Activated naive CD4-positive, alpha-beta T cell treated with anti-CD3 and anti-CD28 coated beads for 36 hours (primary cell): ENCODE measurements around the gene BACE2. TPM values are rescaled to one million over a fixed set of nuclear protein-coding genes. Genes with fewer than 3 reads are reported as not detected.
A peak's percentile ranks its signal among the peaks of the same experiment; 100 is the strongest.

Experiments used
- CTCF ChIA-PET: fragments of 350-600 bp; sonication (Branson Sonifier 250); formaldehyde crosslinking; loops from one replicate; lab custom pipeline; 2021; ENCODE audit warnings: antibody characterized with exemption; lab: Charles Lee
- DNase-seq: peaks from one replicate; pipeline ENCODE4 v3.0.0-alpha.2; 2020
- H3K27ac Mint-ChIP-seq: one replicate; pipeline ENCODE4 v1.8.0; 2021; ENCODE audit warnings: mild to moderate bottlenecking, mixed read lengths
- H3K27me3 Mint-ChIP-seq: one replicate; pipeline ENCODE4 v1.8.0; 2021; ENCODE audit warnings: low read depth, mixed read lengths
- H3K36me3 Mint-ChIP-seq: one replicate; pipeline ENCODE4 v1.8.0; 2021; ENCODE audit warnings: low read depth, mixed read lengths
- H3K4me1 Mint-ChIP-seq: one replicate; pipeline ENCODE4 v1.8.0; 2021; ENCODE audit warnings: low read depth, mixed read lengths
- H3K4me3 Mint-ChIP-seq: one replicate; pipeline ENCODE4 v1.8.0; 2021; ENCODE audit warnings: mild to moderate bottlenecking, moderate library complexity, mixed read lengths
- H3K9me3 Mint-ChIP-seq: one replicate; pipeline ENCODE4 v1.8.0; 2021; ENCODE audit warnings: mixed read lengths
- intact Hi-C: fragments of 100-400 bp; cut with micrococcal nuclease; formaldehyde crosslinking; loops from one replicate; pipeline ENCODE4 v1.15.1; 2023
- total RNA-seq, 2 experiments: library from RNA; stranded (reverse); gene quantifications; one replicate each; pipeline ENCODE4 v1.2.3, GENCODE V29; 2021

The BACE2 gene
- total RNA-seq, 2 experiments from 2014 or later, result 0.17 to 0.89 TPM

GRCh38 chr21:41153443-41153842 lies 14.5 kb upstream of the BACE2 start:
- peaks cover 12% of the 10 kb centered on the region for H3K27me3 Mint-ChIP-seq
- intact Hi-C loops, result no loop called here
- peaks cover 5% of the 10 kb centered on the region for H3K36me3 Mint-ChIP-seq
- CTCF ChIA-PET, result no interaction called here
- no peak overlapping the region for H3K27ac Mint-ChIP-seq
- H3K4me1 Mint-ChIP-seq, result no peaks in the 10 kb centered on the region
- peaks cover 3% of the 10 kb centered on the region for H3K9me3 Mint-ChIP-seq
- no peak overlapping the region for H3K4me3 Mint-ChIP-seq
- DNase-seq, result no peak

GRCh38 chr21:41156142-41156541 lies 11.8 kb upstream of the BACE2 start:
- Mint-ChIP-seq H3K36me3 (peaks cover 5% of the 10 kb centered on the region), H3K27ac (no peak overlapping the region), H3K4me1 (no peaks in the 10 kb centered on the region), H3K27me3 (peaks cover 11% of the 10 kb centered on the region), H3K4me3 (no peak overlapping the region), H3K9me3 (peaks cover 6% of the 10 kb centered on the region)
- no peak for DNase-seq
- intact Hi-C loops, result no loop called here
- CTCF ChIA-PET, result interaction anchor here (0.6 kb wide), 1 partner anchor 222 kb away, joined by 3 read pairs; no protein-coding TSS in a partner anchor

GRCh38 chr21:41158026-41158425 lies 9.9 kb upstream of the BACE2 start:
- no peak overlapping the region for H3K27ac Mint-ChIP-seq
- H3K27me3 Mint-ChIP-seq, result peaks cover 18% of the 10 kb centered on the region
- peaks cover 6% of the 10 kb centered on the region for H3K9me3 Mint-ChIP-seq
- intact Hi-C loops, result no loop called here
- H3K36me3 Mint-ChIP-seq, result peaks cover 2% of the 10 kb centered on the region
- H3K4me1 Mint-ChIP-seq, result no peaks in the 10 kb centered on the region
- H3K4me3 Mint-ChIP-seq, result no peak overlapping the region
- DNase-seq, result no peak
- CTCF ChIA-PET, result no interaction called here

GRCh38 chr21:41160036-41160435 lies 7.9 kb upstream of the BACE2 start:
- Mint-ChIP-seq H3K4me1 (no peaks in the 10 kb centered on the region), H3K4me3 (no peak overlapping the region), H3K27ac (no peak overlapping the region), H3K27me3 (peaks cover 12% of the 10 kb centered on the region), H3K9me3 (peaks cover 6% of the 10 kb centered on the region), H3K36me3 (no peaks in the 10 kb centered on the region)
- intact Hi-C loops, result no loop called here
- CTCF ChIA-PET, result no interaction called here
- no peak for DNase-seq

GRCh38 chr21:41161428-41161827 lies 6.5 kb upstream of the BACE2 start:
- peaks cover 6% of the 10 kb centered on the region for H3K9me3 Mint-ChIP-seq
- H3K36me3 Mint-ChIP-seq, result no peaks in the 10 kb centered on the region
- no peak overlapping the region for H3K4me3 Mint-ChIP-seq
- H3K27ac Mint-ChIP-seq, result no peak overlapping the region
- DNase-seq, result no peak
- intact Hi-C loops, result no loop called here
- H3K4me1 Mint-ChIP-seq, result no peaks in the 10 kb centered on the region
- CTCF ChIA-PET, result no interaction called here
- H3K27me3 Mint-ChIP-seq, result peaks cover 23% of the 10 kb centered on the region

- Mint-ChIP-seq H3K4me3 (no peak overlapping the region), H3K4me1 (peaks cover 2% of the 10 kb centered on the region), H3K36me3 (no peaks in the 10 kb centered on the region), H3K27ac (no peak overlapping the region), H3K9me3 (peaks cover 6% of the 10 kb centered on the region), H3K27me3 (peaks cover 28% of the 10 kb centered on the region)
- CTCF ChIA-PET, result no interaction called here
- intact Hi-C loops, result no loop called here
- DNase-seq, result no peak
Measured at GRCh38 chr21:41162096-41162495, 5.9 kb upstream of the BACE2 start.

- H3K27me3 Mint-ChIP-seq, result peaks cover 28% of the 10 kb centered on the region
- intact Hi-C loops, result loop anchor here (1.0 kb wide), 1 partner anchor 37 kb away; no protein-coding TSS in a partner anchor
- CTCF ChIA-PET, result no interaction called here
- no peak for DNase-seq
- peaks cover 6% of the 10 kb centered on the region for H3K9me3 Mint-ChIP-seq
- no peak overlapping the region for H3K27ac Mint-ChIP-seq
- H3K36me3 Mint-ChIP-seq, result no peaks in the 10 kb centered on the region
- H3K4me3 Mint-ChIP-seq, result no peak overlapping the region
- H3K4me1 Mint-ChIP-seq, result peaks cover 2% of the 10 kb centered on the region
Measured at GRCh38 chr21:41163091-41163490, 4.9 kb upstream of the BACE2 start.

- intact Hi-C loops, result no loop called here
- CTCF ChIA-PET, result no interaction called here
- no peak for DNase-seq
- Mint-ChIP-seq H3K4me3 (no peak overlapping the region), H3K27ac (no peak overlapping the region), H3K27me3 (peaks cover 28% of the 10 kb centered on the region), H3K36me3 (peaks cover under 1% of the 10 kb centered on the region), H3K4me1 (peaks cover 4% of the 10 kb centered on the region), H3K9me3 (no peaks in the 10 kb centered on the region)
Measured at GRCh38 chr21:41164052-41164451, 3.9 kb upstream of the BACE2 start.

GRCh38 chr21:41164981-41165655 lies 2.8 kb upstream of the BACE2 start:
- Mint-ChIP-seq H3K27ac (no peak overlapping the region), H3K4me1 (peaks cover 8% of the 10 kb centered on the region), H3K36me3 (peaks cover 1% of the 10 kb centered on the region), H3K9me3 (no peaks in the 10 kb centered on the region), H3K27me3 (peaks cover 35% of the 10 kb centered on the region), H3K4me3 (no peak overlapping the region)
- CTCF ChIA-PET, result no interaction called here
- intact Hi-C loops, result no loop called here
- DNase-seq, result no peak

- Mint-ChIP-seq H3K27ac (no peak overlapping the region), H3K27me3 (peaks cover 39% of the 10 kb centered on the region), H3K36me3 (peaks cover 1% of the 10 kb centered on the region), H3K4me1 (peaks cover 8% of the 10 kb centered on the region), H3K9me3 (no peaks in the 10 kb centered on the region), H3K4me3 (peak overlapping the region; percentile 49)
- intact Hi-C loops, result no loop called here
- DNase-seq, result no peak
- CTCF ChIA-PET, result no interaction called here
Measured at GRCh38 chr21:41166884-41167283, 1.1 kb upstream of the BACE2 start.

- H3K36me3 Mint-ChIP-seq, result peaks cover 1% of the 10 kb centered on the region
- peak overlapping the region; percentile 50 for H3K27ac Mint-ChIP-seq
- H3K9me3 Mint-ChIP-seq, result no peaks in the 10 kb centered on the region
- CTCF ChIA-PET, result interaction anchor here (1.0 kb wide), 1 partner anchor 12 kb away, joined by 3 read pairs; no protein-coding TSS in a partner anchor
- H3K4me3 Mint-ChIP-seq, result peak overlapping the region; percentile 63
- peaks cover 45% of the 10 kb centered on the region for H3K27me3 Mint-ChIP-seq
- DNase-seq, result peak; percentile 16
- intact Hi-C loops, result no loop called here
- peaks cover 8% of the 10 kb centered on the region for H3K4me1 Mint-ChIP-seq
Measured at GRCh38 chr21:41168391-41169257, 664 bp downstream of the BACE2 start.

GRCh38 chr21:41169258-41169576 lies 1.3 kb downstream of the BACE2 start:
- H3K36me3 Mint-ChIP-seq, result peaks cover 1% of the 10 kb centered on the region
- H3K9me3 Mint-ChIP-seq, result no peaks in the 10 kb centered on the region
- CTCF ChIA-PET, result interaction anchor here (0.7 to 1.0 kb wide), 3 partner anchors 11 to 115 kb away, joined by 3 to 4 read pairs (median 3); no protein-coding TSS in a partner anchor
- peak overlapping the region; percentile 63 for H3K4me3 Mint-ChIP-seq
- DNase-seq, result no peak
- H3K4me1 Mint-ChIP-seq, result peaks cover 8% of the 10 kb centered on the region
- intact Hi-C loops, result no loop called here
- peak overlapping the region; percentile 50 for H3K27ac Mint-ChIP-seq
- peaks cover 45% of the 10 kb centered on the region for H3K27me3 Mint-ChIP-seq
